ENCODE results near the gene SSH3.

The SSH3 gene

DNA sequence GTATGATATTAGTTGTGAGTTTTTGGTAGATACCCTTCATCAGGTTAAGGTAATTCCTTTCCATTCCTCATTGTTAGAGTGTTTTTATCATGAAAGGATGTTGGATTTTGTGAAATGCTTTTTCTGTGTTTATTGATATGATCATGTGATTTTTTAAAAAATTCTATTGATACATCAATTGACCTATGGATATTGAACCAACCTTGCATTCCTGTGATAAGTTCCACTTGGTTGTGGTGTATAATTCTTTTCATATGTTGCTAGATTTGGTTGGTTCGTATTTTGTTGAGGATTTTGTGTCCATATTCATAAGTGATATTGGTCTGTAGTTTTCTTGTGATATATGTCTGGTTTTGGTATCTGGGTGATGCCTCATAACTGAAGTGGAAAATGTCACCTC lies 7.5 kb upstream of the SSH3 start:
- no peak for DNase-seq

DNA sequence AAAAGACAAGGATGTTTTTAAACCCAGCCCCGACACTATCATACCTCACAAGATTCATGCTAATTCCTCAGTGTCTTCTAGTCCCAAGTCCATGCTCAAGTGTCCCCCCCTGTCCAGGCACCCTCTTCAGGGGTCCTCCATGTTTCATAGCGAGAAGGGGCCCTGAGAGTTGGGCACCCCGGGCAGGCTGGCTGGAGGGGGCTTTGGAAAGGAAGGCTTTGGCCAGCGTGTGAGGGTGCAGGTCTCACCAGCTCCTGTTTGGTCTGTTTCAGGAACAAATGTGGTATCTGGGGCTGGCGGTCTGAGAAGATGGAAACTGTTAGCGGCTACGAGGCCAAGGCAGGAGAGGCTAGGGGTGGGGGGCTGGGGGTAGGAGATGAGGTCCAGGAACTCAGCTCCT lies 4.5 kb upstream of the SSH3 start:
- DNase-seq: no peak

DNA sequence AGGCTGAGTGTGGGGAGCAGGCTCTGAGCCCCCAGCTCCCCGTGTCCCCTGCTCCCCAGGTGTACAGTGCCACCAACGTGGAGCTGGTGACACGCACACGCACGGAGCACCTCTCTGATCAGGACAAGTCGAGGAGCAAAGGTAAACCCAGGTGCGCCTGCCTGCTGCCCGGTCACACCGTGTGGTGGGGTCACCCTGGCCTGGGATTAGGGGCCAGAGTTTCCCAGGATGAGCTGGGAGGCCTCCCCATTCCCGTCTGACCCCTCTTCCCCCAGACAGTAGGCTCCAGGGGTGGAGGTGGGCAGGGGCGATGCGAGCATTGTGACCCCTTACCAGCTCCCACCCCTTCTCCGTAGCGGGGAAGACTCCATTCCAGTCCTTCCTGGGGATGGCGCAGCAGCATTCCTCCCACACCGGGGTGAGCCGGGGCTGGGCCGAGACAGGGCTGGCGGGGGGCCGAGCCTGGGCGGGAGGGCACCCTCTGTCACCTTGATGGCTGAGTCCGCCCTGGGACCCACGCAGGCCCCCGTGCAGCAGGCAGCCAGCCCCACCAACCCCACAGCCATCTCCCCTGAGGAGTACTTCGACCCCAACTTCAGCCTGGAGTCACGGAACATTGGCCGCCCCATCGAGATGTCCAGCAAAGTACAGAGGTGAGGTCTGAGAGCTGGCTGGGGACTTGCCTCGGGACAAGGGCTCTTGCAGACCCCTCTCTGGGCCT lies 3.7 kb upstream of the SSH3 start:
- no peak for DNase-seq

DNA sequence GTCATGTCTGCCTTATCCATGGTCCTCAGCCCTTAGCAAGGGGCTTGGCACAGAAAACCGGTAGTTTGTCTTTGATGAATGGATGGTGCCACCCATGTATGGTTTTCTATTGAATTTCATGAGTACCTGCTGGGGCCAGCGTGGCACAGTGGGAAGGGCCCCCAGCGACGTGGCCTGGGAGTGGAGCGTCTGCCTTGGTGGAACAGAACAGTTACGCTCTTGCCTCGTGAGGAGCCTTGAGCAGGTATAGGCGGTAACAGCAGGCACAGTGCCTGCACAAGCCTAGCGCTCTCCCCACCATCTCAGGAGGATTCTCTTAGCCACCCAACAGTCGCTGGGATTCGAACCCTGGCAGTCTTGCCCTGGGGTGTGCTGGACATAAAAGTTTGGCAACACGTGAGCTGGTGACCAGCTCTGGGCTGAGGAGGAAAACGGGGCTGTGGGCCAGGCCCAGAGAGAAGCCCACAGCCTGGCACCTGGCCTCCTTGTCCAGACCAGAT lies 3.0 kb upstream of the SSH3 start:
- no peak for DNase-seq

DNA sequence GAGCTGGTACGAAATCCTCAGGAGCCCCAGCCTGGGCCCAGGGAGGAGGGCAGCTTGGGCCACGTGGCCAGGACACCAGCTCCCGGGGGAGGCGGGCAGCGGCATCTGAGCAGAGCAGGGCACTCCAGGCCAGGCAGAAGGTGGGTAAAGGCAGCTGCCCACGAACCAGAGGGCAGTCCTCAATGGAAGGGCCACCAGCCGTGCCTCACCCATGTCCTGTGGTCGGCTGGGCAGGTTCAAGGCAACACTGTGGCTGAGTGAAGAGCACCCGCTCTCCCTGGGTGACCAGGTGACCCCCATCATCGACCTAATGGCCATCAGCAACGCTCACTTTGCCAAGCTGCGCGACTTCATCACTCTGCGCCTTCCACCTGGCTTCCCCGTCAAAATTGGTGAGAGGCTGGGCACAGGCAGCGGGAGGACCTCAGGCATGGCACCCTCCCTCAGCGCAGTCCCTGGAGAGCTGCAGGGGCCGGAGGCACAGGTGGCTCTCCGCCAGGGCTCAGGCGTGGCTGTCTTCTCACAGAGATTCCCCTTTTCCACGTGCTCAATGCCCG lies 2.5 kb upstream of the SSH3 start:
- DNase-seq: no peak

DNA sequence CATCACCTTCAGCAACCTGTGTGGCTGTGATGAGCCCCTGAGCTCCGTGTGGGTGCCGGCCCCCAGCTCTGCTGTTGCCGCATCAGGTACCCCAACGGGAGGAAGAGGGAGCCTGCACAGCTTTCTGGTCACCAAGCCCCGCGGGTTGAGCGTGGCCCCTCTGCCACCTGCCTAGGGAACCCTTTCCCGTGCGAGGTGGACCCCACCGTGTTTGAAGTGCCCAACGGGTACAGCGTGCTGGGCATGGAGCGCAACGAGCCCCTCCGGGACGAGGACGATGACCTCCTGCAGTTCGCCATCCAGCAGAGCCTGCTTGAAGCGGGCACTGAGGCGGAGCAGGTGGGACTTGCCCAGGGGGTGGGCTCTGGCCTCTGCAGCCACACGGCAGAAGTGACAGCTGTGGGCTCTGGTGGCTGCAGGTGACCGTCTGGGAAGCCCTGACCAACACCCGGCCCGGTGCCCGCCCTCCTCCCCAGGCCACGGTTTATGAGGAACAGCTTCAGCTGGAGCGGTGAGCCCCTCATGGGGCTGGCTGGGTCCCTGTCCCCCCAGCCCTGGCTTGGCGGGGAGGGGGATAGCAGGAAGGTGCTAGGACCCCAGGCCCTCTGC lies 1.9 kb upstream of the SSH3 start:
- no peak for DNase-seq

DNA sequence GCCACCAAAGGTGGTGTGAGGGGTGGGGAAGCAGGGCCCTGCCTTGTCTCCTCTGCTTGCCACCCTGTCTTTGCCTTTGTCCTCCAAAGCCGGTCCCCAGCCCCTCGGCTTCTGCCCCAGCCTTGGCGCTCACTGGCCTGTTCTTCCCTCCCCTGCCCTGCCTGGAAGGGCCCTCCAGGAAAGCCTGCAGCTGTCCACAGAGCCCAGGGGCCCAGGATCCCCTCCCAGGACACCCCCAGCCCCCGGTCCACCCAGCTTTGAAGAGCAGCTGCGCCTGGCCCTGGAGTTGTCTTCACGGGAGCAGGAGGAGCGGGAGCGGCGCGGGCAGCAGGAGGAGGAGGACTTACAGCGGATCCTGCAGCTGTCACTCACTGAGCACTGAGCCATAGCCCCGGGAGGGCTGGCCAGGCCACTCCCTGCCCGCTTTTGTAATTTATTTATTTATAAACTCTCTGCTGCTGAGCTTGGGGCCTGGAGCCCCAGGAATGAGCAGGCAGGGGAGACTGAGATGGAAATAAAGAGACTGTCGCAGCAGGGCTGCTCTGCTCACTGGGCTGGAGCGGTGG lies 1.3 kb upstream of the SSH3 start:
- no peak for DNase-seq

DNA sequence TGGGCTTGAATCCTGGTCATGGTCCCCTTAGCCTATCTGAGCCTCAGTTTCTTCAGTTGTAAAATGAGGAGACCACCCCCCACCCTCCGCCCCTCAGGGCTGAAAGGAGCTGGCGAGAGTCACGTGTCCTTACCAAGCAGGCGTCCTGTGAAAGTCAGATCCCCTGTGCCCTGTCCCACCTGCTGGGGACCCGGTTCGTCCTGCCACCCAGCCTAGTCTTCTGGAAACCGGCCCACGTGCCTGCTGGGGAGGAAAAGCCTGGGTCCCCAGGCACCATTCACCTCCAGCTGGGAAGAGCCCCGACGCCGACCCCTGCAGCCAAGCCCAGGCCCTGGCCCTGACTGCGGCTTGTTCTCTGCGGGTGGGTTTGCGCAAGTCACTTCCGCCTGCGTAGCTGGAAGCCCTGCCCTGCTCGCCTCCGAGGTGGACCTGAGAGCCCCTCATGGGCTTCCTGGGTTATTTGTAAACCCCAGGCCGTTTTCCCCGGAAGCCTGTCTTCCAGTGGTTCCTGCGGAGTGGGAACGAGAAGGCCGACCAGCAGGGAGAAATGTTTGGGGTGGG lies 679 bp upstream of the SSH3 start:
- no peak for DNase-seq

DNA sequence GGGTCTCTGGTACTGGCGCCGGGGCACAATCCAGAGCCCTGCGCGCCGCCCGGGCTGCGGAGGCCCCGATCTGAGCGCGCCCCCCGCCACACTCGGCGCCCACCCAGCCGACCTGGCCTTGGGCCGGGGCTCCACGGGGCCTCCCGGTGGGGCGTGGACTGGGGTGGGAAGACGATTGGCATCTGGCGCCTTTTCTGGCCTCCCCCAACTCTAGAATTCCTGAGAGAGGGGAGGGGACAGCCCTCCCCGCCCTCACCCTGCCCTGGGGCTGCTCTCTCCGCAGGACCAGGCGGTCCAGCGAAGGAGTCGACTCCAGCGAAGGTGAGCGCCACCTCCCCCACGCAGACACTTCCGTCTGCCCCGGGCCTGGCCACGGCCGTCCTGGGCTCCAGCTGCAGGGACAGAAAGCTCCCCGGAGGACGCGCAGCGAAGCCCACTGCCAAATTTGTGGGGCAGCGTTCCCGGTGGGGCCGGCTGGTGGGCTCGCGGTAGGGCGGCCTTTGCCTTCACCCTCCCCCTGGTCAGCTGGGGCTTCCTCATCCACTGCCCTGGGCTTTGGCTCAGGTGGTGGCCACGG lies 593 bp downstream of the SSH3 start:
- DNase-seq: no peak

DNA sequence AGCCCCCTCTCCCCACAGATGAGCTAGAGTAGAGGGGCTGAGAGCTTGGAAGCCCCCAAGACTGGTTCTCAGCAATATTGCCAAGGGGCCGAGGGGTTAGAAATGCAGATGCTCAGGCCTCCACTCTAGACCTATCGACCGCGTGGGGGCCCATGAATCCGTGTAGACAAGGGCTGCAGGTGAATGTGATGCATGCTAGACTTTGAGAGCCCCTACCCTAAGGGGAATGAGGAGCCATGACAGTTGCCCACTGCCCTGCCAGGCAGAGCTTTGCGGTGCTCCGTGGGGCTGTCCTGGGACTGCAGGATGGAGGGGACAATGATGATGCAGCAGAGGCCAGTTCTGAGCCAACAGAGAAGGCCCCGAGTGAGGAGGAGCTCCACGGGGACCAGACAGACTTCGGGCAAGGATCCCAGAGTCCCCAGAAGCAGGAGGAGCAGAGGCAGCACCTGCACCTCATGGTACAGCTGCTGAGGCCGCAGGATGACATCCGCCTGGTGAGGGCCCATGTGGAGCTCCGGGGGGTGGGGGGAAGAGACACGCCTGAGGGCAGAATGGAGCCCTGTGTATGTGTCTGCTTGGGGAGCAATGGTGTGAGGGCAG lies 1.3 kb downstream of the SSH3 start:
- no peak for DNase-seq

DNA sequence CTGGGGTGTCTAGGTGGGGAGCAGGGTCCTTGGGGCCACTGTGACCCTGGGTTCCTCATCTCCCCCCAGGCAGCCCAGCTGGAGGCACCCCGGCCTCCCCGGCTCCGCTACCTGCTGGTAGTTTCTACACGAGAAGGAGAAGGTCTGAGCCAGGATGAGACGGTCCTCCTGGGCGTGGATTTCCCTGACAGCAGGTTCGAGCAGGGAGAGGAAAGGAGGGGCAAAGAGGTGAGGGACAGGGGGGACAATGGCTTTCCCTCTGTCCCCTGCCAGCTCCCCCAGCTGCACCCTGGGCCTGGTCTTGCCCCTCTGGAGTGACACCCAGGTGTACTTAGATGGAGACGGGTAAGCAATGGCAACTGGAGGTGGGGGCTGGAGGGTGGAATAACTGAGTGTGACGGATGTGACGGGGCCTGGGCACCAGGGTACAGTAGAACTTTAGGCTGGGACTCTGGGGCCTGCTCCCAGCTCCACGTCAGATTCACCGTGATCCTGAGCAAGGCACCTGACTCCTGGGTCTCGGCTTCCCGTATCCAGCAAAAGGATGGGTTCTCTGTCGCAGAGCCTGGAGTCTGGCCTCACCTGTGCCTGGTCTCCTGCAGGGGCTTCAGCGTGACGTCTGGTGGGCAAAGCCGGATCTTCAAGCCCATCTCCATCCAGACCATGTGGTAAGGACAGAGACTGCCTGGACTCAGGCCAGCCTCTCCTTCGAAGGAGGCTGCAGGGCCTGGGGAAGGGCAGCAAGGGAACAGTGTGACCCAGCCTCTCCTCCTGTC lies 3.6 kb downstream of the SSH3 start:
- no peak for DNase-seq

DNA sequence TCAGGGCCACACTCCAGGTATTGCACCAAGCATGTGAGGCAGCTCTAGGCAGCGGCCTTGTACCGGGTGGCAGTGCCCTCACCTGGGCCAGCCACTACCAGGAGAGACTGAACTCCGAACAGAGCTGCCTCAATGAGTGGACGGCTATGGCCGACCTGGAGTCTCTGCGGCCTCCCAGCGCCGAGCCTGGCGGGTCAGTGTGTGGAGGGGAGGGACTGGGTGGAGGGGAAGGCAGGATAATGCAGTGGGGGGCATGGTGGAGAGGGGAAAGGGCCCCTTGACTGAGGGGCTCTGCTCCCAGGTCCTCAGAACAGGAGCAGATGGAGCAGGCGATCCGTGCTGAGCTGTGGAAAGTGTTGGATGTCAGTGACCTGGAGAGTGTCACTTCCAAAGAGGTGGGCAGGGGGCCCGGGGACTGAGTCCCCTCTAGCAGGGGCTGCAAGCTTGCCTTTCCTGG lies 4.2 kb downstream of the SSH3 start:
- DNase-seq: no peak

DNA sequence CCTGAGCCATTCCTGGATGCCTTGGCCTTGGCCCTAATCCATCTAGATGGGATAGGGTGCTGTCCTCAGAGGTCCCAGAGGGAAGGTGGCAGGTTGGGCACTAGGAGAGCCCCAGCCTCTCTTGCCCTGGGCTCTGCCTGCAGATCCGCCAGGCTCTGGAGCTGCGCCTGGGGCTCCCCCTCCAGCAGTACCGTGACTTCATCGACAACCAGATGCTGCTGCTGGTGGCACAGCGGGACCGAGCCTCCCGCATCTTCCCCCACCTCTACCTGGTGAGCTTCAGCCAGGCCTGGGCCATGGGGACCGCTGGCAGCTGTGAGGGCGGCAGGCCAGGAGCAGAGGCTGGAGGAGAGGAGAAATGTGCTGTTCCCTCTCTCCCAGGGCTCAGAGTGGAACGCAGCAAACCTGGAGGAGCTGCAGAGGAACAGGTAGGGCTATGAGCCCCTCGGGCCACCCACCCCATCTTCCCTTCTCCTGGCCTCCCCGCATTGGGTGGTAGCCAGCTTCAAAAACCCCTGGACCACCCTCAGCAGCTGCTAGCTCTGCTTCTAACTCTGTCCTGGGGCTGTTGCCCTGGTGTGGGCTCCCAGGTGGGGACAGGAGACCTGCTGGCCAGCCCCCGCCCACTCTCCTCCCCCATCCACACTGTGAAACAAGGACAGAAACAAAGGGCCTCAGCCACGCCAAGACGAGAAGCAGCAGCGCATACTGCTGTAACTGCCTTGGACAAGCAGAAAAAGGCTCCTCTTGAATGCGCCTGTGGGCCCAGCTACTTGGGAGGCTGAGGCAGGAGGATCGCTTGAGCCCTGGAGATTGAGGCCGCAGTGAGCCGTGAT lies 4.9 kb downstream of the SSH3 start:
- DNase-seq: no peak

DNA sequence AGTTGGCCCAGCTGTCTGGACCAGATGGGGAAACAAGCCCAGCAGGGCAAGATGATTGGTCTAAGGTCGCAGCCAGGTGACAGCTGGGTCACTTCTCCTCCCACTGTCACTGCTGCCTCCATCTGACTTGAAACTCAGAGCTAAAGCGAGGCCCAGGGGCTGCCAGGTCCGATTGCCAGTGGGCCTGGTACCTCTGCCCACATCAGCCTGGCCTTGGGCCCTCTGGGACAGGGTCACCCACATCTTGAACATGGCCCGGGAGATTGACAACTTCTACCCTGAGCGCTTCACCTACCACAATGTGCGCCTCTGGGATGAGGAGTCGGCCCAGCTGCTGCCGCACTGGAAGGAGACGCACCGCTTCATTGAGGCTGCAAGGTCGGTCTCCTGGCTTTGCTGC lies 5.8 kb downstream of the SSH3 start:
- DNase-seq: no peak

DNA sequence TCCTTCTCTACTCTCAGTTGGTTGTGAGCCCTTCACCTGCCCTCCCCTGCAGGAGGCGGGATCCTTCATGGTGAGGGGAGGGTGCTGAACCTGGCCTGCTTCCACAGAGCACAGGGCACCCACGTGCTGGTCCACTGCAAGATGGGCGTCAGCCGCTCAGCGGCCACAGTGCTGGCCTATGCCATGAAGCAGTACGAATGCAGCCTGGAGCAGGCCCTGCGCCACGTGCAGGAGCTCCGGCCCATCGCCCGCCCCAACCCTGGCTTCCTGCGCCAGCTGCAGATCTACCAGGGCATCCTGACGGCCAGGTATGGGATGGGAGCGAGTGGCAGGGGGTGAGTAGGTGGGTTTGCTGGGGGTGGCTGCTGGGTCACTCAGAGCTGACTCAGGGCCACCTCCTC lies 6.3 kb downstream of the SSH3 start:
- no peak for DNase-seq

DNA sequence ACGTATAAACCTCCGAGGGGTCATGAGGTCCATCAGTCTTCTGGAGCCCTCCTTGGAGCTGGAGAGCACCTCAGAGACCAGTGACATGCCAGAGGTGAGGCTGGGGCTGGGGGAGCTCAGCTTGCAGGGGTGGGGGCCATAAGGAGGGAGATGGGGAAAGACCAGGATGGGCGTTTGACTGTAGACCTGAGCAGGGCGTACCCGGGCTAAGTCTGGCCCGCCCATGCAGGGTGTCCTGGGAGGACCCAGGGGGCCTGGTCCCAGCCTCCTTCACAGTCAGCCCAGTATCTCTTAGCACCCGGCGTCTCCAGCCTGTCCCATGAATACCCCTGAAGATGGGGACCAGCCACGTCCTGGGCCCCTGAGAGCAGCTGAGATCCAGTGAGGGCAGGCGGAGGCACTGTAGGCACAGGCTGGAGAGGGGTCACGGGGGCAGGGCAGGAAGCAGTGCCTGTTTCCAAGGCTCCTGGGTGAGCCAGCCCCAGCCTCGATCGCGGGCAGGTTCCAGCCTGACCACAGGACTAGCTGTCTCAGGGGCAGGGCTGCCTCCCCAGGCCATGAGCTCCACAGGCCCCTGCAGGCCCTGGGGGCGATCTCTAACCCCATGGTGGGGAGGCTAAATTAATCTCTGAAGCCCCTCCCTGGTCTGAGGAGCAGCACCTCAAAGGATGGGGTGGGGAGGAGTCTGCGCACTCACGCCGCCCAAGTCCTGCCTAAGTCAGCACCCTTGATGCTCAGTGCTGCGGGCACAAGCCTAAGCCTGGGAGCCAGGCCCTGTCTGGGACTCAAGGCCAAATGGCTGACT lies 7.1 kb downstream of the SSH3 start:
- DNase-seq: no peak

DNA sequence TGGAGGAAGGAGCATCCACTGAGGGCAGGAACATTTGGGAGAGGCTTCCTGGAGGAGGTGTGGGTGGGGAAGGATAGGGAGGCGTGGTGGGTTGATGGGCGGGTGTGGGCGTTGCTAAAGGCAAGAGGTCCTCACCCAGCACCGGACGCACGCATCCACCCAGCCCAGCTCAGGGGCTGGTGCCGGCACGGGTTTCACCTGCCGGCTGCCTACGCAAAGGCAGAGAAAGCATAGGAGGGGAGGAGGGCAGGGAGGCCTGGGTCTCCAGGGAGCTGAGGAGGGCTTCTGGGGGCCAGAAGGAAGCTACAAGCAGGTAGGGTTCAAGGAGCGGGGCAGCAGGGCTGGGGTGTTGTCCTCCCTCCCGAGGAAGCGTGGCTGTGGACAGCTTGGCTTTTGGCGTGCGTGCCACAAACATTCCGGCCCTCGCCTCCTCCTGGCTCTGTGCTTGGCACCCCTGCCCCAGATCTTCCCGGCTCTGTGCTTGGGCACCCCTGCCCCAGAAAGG lies 7.8 kb downstream of the SSH3 start:
- DNase-seq: no peak

DNA sequence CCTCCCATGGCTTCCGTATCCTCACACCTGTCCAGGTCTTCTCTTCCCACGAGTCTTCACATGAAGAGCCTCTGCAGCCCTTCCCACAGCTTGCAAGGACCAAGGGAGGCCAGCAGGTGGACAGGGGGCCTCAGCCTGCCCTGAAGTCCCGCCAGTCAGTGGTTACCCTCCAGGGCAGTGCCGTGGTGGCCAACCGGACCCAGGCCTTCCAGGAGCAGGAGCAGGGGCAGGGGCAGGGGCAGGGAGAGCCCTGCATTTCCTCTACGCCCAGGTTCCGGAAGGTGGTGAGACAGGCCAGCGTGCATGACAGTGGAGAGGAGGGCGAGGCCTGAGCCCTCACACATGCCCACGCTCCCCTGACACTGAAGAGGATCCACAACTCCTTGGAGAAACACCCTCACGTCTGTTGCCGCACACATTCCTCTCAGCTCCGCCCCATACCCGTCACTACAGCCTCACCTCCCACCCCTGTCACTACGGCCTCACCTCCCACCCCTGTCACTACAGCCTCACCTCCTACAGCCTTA lies 8.3 kb downstream of the SSH3 start:
- DNase-seq: no peak

DNA sequence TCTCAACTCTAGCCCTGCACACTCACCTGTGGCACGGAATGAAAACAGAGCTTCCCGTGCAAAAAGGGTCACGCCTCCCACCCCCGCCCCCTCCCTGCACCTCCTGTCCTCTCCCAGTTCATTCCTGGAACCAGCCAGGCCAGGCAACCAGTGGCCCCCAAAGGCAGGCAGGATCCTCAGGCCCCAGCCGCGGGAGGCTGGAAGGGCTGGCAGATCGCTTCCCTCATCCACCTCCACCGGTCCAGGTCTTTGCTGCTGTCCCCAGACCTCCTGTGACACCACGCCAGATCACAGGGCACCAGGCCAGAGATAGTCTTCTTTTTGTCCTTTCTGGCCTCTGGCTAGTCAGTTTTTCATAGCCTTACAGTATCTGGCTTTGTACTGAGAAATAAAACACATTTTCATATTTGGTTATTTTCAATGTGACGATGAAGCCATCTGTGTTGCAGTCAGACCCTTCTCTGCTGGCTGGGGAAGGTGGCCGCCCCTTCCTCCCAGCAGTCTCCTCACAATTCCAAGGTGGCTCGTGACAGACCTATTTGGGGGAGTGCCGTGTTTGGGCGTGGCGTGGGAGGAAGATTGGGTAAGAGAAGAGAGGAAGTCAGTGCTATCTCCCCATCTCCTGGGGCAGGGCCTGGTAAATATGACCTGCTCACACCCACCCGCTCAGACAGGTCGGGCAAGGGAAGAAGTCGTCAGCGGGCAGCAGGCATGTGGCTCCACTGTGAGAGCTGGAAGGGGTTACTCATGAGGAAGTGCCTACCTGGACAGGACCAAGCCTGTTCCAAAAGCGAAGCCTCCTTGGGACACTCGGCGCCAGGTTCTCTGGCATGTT lies 9.1 kb downstream of the SSH3 start:
- DNase-seq: no peak

All from T1000 (cell line).